A549 (cell line): ENCODE measurements around the gene ELFN1. TPM values are rescaled to one million over a fixed set of nuclear protein-coding genes. Genes with fewer than 3 reads are reported as not detected.

Experiments
- ATAC-seq, 2 experiments: fragments of 200-7000 bp in 1 of 2; fragments of >200 bp in 1 of 2; cut with Nextera tagmentation in 1 of 2; cut with Tn5 transposase in 1 of 2; 3 replicates each; pipeline versions ENCODE4 v1.8.0 to v1.9.1; 2018 to 2020; ENCODE audit warnings: mild to moderate bottlenecking in 1 of 2, moderate library complexity in 1 of 2
- CTCF ChIA-PET: fragments of 300-600 bp; sonication (Branson Sonifier 250); formaldehyde crosslinking; extraction: SDS; loops from one replicate; lab custom pipeline; 2021; ENCODE audit warnings: antibody characterized with exemption, inconsistent platforms; lab: Yijun Ruan, JAX
- POLR2A ChIA-PET: fragments of 350-600 bp; formaldehyde crosslinking; extraction: SDS; loops from one replicate; lab custom pipeline; 2021; ENCODE audit warnings: antibody characterized with exemption, inconsistent platforms; lab: Yijun Ruan, JAX
- DNase-seq, 2 experiments: peaks; one replicate each; pipeline versions ENCODE4 v3.0.0 to v3.0.0-alpha.2; 2011 to 2016; ENCODE audit warnings: low read depth in 1 of 2, low spot score in 1 of 2
- FAIRE-seq: peaks from 2 replicates; lab custom pipeline; 2011; peaks lifted over from hg19 to GRCh38; lab: Jason Lieb, UNC
- H3K27ac ChIP-seq, 2 experiments: fragments of >200 bp; sonication (Bioruptor Twin); formaldehyde crosslinking; 3 replicates each; pipeline ENCODE4 v1.5.1; 2016 to 2017
- H3K4me1 ChIP-seq: fragments of >200 bp; sonication (Bioruptor Twin); formaldehyde crosslinking; 3 replicates; pipeline ENCODE4 v1.6.1; 2016
- H3K4me2 ChIP-seq: fragments of >200 bp; sonication (Bioruptor Twin); formaldehyde crosslinking; 3 replicates; pipeline ENCODE4 v1.6.1; 2016
- H3K4me3 ChIP-seq: fragments of >200 bp; sonication (Bioruptor Twin); formaldehyde crosslinking; 3 replicates; pipeline ENCODE4 v1.5.1; 2016
- H3K9me3 ChIP-seq: fragments of >200 bp; sonication (Bioruptor Twin); formaldehyde crosslinking; 3 replicates; pipeline ENCODE4 v1.6.1; 2016
- CEBPB ChIP-seq, 2 experiments: fragments of >200 bp in 1 of 2; sonication (Bioruptor Twin) in 1 of 2; formaldehyde crosslinking in 1 of 2; IDR thresholded peaks; 2 replicates each; pipeline ENCODE4 v1.6.1; 2012 to 2016
- CHD2 ChIP-seq: fragments of 150-350 bp; IDR thresholded peaks from 2 replicates; pipeline ENCODE4 v1.6.1; 2014; ENCODE audit warnings: low read length; ENCODE audit not compliant: partially characterized antibody
- CHD4 ChIP-seq: fragments of 200-600 bp; sonication (generic); IDR thresholded peaks from 2 replicates; pipeline ENCODE4 v1.6.1; 2016; ENCODE audit warnings: antibody characterized with exemption, mild to moderate bottlenecking, borderline replicate concordance
- CTCF ChIP-seq: fragments of >200 bp; sonication (Bioruptor Twin); formaldehyde crosslinking; IDR thresholded peaks from 3 replicates; pipeline ENCODE4 v1.5.1; 2016
- E2F6 ChIP-seq: IDR thresholded peaks from 2 replicates; pipeline ENCODE4 v1.6.1; 2012; ENCODE audit warnings: low read depth, borderline replicate concordance
- EHF ChIP-seq: fragments of 250-450 bp; sonication (Bioruptor Pico); IDR thresholded peaks from 2 replicates; pipeline ENCODE4 v1.5.0; 2020; ENCODE audit warnings: mild to moderate bottlenecking
- EHMT2 ChIP-seq: fragments of 200-600 bp; sonication (generic); IDR thresholded peaks from 2 replicates; pipeline ENCODE4 v1.6.1; 2016; ENCODE audit warnings: antibody characterized with exemption, low read depth, mild to moderate bottlenecking, moderate library complexity
- EP300 ChIP-seq, 2 experiments: fragments of >200 bp; sonication (Bioruptor Twin); formaldehyde crosslinking; IDR thresholded peaks; 2 replicates in 1 of 2; 3 replicates in 1 of 2; pipeline ENCODE4 v1.6.1; 2016 to 2017
- ESRRA ChIP-seq: fragments of 150-350 bp; IDR thresholded peaks from 2 replicates; pipeline ENCODE4 v1.6.1; 2014; ENCODE audit warnings: mild to moderate bottlenecking, low read length, borderline replicate concordance
- FOSB ChIP-seq: fragments of 250-450 bp; sonication (Bioruptor Pico); IDR thresholded peaks from 2 replicates; pipeline ENCODE4 v1.5.0; 2020; ENCODE audit warnings: mild to moderate bottlenecking, moderate library complexity
- GATA3 ChIP-seq: IDR thresholded peaks from 2 replicates; pipeline ENCODE4 v1.6.1; 2012; ENCODE audit warnings: borderline replicate concordance
- HMGXB4 ChIP-seq: fragments of 250-450 bp; sonication (Bioruptor Pico); IDR thresholded peaks from 2 replicates; pipeline ENCODE4 v1.5.0; 2021; ENCODE audit warnings: mild to moderate bottlenecking, moderate library complexity, borderline replicate concordance
- HOXB13 ChIP-seq: fragments of 250-450 bp; sonication (Bioruptor Pico); IDR thresholded peaks from 2 replicates; pipeline ENCODE4 v1.5.0; 2020; ENCODE audit warnings: low read depth, mild to moderate bottlenecking, moderate library complexity
- KDM1A ChIP-seq: fragments of 200-600 bp; sonication (generic); IDR thresholded peaks from 2 replicates; pipeline ENCODE4 v1.6.1; 2016; ENCODE audit warnings: low read depth, mild to moderate bottlenecking
- MAZ ChIP-seq: fragments of 150-350 bp; IDR thresholded peaks from 2 replicates; pipeline ENCODE4 v1.6.1; 2014; ENCODE audit warnings: antibody characterized with exemption, low read depth, low read length, borderline replicate concordance
- MYC ChIP-seq: IDR thresholded peaks from 2 replicates; pipeline ENCODE4 v1.6.1; 2012; ENCODE audit warnings: mild to moderate bottlenecking, inconsistent platforms, low read length, improper control_type of control experiment, borderline replicate concordance
- NR3C1 ChIP-seq: fragments of >200 bp; sonication (Bioruptor Twin); formaldehyde crosslinking; IDR thresholded peaks from 3 replicates; pipeline ENCODE4 v1.6.1; 2017
- PHF8 ChIP-seq: fragments of 200-600 bp; sonication (generic); IDR thresholded peaks from 2 replicates; pipeline ENCODE4 v1.6.1; 2016; ENCODE audit warnings: low read depth, mild to moderate bottlenecking, antibody characterized with exemption, moderate library complexity, borderline replicate concordance
- POLR2AphosphoS2 ChIP-seq: conservative IDR thresholded peaks from 2 replicates; pipeline ENCODE4 v1.6.1; 2012; ENCODE audit warnings: low read length, improper control_type of control experiment, inconsistent platforms
- RAD21 ChIP-seq, 2 experiments: fragments of >200 bp in 1 of 2; sonication (Bioruptor Twin) in 1 of 2; formaldehyde crosslinking in 1 of 2; IDR thresholded peaks in 1 of 2; conservative IDR thresholded peaks in 1 of 2; 2 replicates in 1 of 2; 3 replicates in 1 of 2; pipeline ENCODE4 v1.6.1; 2012 to 2018; ENCODE audit warnings: inconsistent platforms in 1 of 2
- RARB ChIP-seq: fragments of 250-450 bp; sonication (Bioruptor Pico); IDR thresholded peaks from 2 replicates; pipeline ENCODE4 v1.8.0; 2021; ENCODE audit warnings: mild to moderate bottlenecking, moderate library complexity
- RNF2 ChIP-seq: fragments of 200-600 bp; sonication (generic); IDR thresholded peaks from 2 replicates; pipeline ENCODE4 v1.6.1; 2016; ENCODE audit warnings: low read depth, mild to moderate bottlenecking, antibody characterized with exemption, moderate library complexity, borderline replicate concordance
- SMC3 ChIP-seq: fragments of >200 bp; sonication (Bioruptor Twin); formaldehyde crosslinking; IDR thresholded peaks from 3 replicates; pipeline ENCODE4 v1.6.1; 2018; ENCODE audit warnings: inconsistent platforms
- SREBF2 ChIP-seq: fragments of 450-650 bp; IDR thresholded peaks from 2 replicates; pipeline ENCODE4 v1.6.1; 2014; ENCODE audit warnings: mild to moderate bottlenecking, moderate library complexity
- TFCP2L1 ChIP-seq: fragments of 250-450 bp; sonication (Bioruptor Pico); IDR thresholded peaks from 2 replicates; pipeline ENCODE4 v1.5.0; 2021; ENCODE audit warnings: mild to moderate bottlenecking
- TP53 ChIP-seq: fragments of 250-450 bp; sonication (Bioruptor Pico); IDR thresholded peaks from 2 replicates; pipeline ENCODE4 v1.5.0; 2021; ENCODE audit warnings: mild to moderate bottlenecking, moderate library complexity
- ZC3H11A ChIP-seq: fragments of 450-650 bp; IDR thresholded peaks from 2 replicates; pipeline ENCODE4 v1.6.1; 2014; ENCODE audit warnings: antibody characterized with exemption, mild to moderate bottlenecking
- ZFP36 ChIP-seq: fragments of 450-650 bp; IDR thresholded peaks from 2 replicates; pipeline ENCODE4 v1.6.1; 2014; ENCODE audit warnings: borderline replicate concordance; ENCODE audit not compliant: partially characterized antibody
- ZNF302 ChIP-seq: fragments of 250-450 bp; sonication (Bioruptor Pico); IDR thresholded peaks from 2 replicates; pipeline ENCODE4 v1.9.0; 2021; ENCODE audit warnings: inconsistent platforms, mild to moderate bottlenecking, moderate library complexity
- WGBS: methylation state at CpG from one replicate; pipeline ENCODE4 v1.1.6; 2017; ENCODE audit errors: missing lambda C conversion rate; 5-methylcytosine and 5-hydroxymethylcytosine counted together
- polyA plus RNA-seq, 4 experiments: library from polyadenylated mRNA; depleted of rRNA in 3 of 4; stranded (reverse); fragments of >200 nt; fragmentation: RNase III in 1 of 4; extraction: RNeasy Plus Mini Kit Qiagen cat#74134 plus additional on column Dnase treatment in 1 of 4; gene quantifications; 2 replicates in 3 of 4; 3 replicates in 1 of 4; pipeline ENCODE4 v1.2.3, GENCODE V29; 2011 to 2017

The ELFN1 gene
- polyA plus RNA-seq, 2 of the 4 experiments (the other 2 are of a cell fraction), result 0.08 to 0.10 TPM

- Histone ChIP-seq H3K4me1 (no peaks in the 10 kb centered on the region), H3K4me3 (no peak overlapping the region), H3K4me2 (no peak overlapping the region), H3K9me3 (peaks cover 22% of the 10 kb centered on the region), H3K27ac (no peak overlapping the region)
- ATAC-seq, result no peak
- FAIRE-seq, result no peak
- 65% methylated on average over 25 of the region's 25 CpGs for WGBS
- POLR2A ChIA-PET, result no interaction called here
- TF ChIP-seq HOXB13 (CRISPR knock-in tag) (no peak), KDM1A (no peak), SREBF2 (no peak), TFCP2L1 (CRISPR knock-in tag) (no peak), MAZ (no peak), POLR2AphosphoS2 (no peak), PHF8 (no peak), EHMT2 (no peak), NR3C1 (no peak), TP53 (CRISPR knock-in tag) (no peak), ZNF302 (no peak), GATA3 (no peak)
- TF ChIP-seq, all 56 proteins: peak for 0
- DNase-seq, result no peak
- CTCF ChIA-PET, result no interaction called here
These were observed 55.9 kb downstream of the ELFN1 start for GRCh38 chr7:1725766-1726630.

- 36% methylated on average over 2 of the region's 2 CpGs for WGBS
- Histone ChIP-seq H3K4me3 (no peak overlapping the region), H3K4me1 (no peaks in the 10 kb centered on the region), H3K9me3 (peaks cover 22% of the 10 kb centered on the region), H3K4me2 (no peak overlapping the region), H3K27ac (no peak overlapping the region)
- FAIRE-seq (no peak), ATAC-seq (no peak), DNase-seq (no peak)
- ChIA-PET POLR2A (no interaction called here), CTCF (no interaction called here)
- TF ChIP-seq RAD21 (conservative IDR thresholded peaks at IDR 0.05 in 1 of 2, IDR thresholded peaks at IDR 0.05 in 1 of 2) (no peak), HOXB13 (CRISPR knock-in tag) (no peak), MYC (no peak), RNF2 (no peak), ESRRA (no peak), CEBPB (IDR thresholded peaks at IDR 0.05) (no peak), CHD2 (no peak)
These were observed 57.0 kb downstream of the ELFN1 start for GRCh38 chr7:1727079-1727478.

GRCh38 chr7:1727812-1728570 is 57.9 kb downstream of the ELFN1 start:
- Histone ChIP-seq H3K4me3 (no peak overlapping the region), H3K27ac (no peak overlapping the region), H3K9me3 (peaks cover 22% of the 10 kb centered on the region)
- ATAC-seq, result peak in 1 of 2 experiments; percentile 52; a peak in 3 of 6 replicates
- CTCF ChIA-PET, result interaction anchor here (0.8 to 1.6 kb wide), 2 partner anchors 11 to 21 kb away, joined by 3 to 5 read pairs; no protein-coding TSS in a partner anchor
- no peak for FAIRE-seq
- POLR2A ChIA-PET, result no interaction called here
- DNase-seq, result no peak
- TF ChIP-seq E2F6 (no peak), HMGXB4 (CRISPR knock-in tag) (no peak), RARB (CRISPR knock-in tag) (no peak), ZFP36 (no peak), ZC3H11A (no peak), SMC3 (no peak), FOSB (CRISPR knock-in tag) (no peak), EHF (CRISPR knock-in tag) (no peak), EP300 (IDR thresholded peaks at IDR 0.05) (no peak), CTCF (no peak), ZNF302 (no peak), CHD4 (no peak), MYC (no peak), NR3C1 (no peak)
- TF ChIP-seq, all 56 proteins: peak for 0
- H3K4me1 ChIP-seq, result no peaks in the 10 kb centered on the region
- WGBS, result 44% methylated on average over 13 of the region's 15 CpGs
- no peak overlapping the region for H3K4me2 ChIP-seq
